WI38 (cell line): ENCODE data around the gene SUGCT.
A peak's percentile ranks its signal among the peaks of the same experiment; 100 is the strongest.

Source experiments
- H3K4me3 ChIP-seq: 2 replicates; pipeline ENCODE4 v1.5.1; 2011; ENCODE audit warnings: low read depth, mild to moderate bottlenecking, control low read depth, low read length
- CTCF ChIP-seq: IDR thresholded peaks from 2 replicates; pipeline ENCODE4 v1.5.1; 2012; ENCODE audit warnings: low read depth, mild to moderate bottlenecking, control low read depth, low read length

The SUGCT gene

DNA sequence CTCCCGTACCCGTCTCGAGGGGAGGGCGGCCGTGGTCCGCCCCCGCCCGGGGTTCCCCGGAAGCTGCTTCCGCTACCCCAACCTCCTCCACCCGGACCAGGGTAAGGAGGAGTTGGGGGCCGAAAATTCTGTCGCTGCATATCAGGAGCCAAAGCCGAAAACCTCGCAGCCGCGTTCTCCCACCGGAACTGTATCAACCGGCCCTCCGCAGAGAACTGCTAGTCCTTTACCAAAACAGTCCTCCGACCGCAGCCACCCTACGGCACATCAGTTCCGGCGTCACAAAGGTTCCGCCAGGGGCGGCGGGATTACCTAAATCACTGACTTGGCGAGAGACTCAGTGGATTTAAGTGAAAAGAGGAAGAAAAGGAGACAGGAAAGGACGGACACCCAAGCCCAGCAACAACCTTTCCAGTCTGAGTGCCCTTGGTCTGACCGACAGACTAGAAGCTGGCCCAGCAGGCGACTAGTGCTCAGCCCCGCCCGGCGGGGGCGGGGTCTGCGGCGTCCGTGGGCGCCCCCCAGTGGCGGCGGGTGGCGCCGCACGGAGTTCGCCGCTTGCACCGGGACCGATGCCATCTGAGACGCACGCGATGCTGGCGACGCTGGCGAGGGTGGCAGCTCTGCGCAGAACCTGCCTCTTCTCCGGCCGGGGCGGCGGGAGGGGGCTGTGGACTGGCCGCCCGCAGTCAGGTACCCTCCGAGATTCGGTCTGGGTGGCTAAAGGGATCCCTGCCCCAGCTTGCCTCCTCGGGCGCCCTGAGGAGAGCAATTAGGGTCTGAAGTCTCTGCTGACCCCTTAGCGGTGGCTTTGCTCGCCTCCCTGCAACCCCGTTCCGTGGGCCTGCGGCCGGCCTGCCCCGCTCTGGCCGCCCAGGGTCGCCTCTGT is at the start of gene SUGCT, which contains the start of gene MPLKIP:
Gene SUGCT (plus strand): TSS at position 578 of the 889 bp plus-strand sequence.
Gene MPLKIP (minus strand): TSS at position 195 of the 889 bp plus-strand sequence. CDS start 55 bp downstream, at position 140.
- peak; percentile 86 for TF ChIP-seq CTCF
- H3K4me3 ChIP-seq: peak within 1 kb of the TSS; percentile 98

- TF ChIP-seq CTCF: no peak
- no peak overlapping the region for H3K4me3 ChIP-seq
These were observed 42.6 kb upstream of the SUGCT start for GRCh38 chr7:40092182-40092581.

DNA sequence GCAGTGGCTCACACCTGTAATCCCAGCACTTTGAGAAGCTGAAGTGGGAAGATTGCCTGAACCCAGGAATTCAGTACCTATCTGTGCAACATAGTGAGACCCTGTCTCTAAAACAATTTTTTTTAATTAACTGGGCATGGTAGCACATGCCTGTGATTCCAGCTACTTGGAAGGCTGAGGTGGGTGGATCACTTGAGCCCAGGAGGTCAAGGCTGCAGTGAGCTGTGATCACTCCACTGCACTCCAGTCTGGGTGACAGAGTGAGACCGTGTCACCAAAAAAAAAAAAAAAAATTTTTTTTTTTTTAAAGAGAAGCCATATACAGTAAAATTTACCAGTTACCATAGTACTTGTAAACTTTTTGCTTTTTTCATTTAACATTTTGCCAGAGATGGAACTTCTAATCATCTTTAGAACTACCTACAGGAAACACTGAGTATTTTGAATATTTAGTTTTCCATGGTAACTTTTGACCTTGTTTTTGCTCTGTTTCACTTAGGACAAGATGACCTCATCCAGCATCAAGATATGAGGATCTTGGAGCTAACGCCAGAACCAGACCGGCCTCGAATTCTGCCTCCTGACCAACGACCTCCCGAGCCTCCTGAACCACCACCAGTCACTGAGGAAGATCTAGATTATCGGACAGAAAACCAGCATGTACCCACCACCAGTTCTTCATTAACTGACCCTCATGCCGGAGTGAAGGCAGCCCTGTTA is 41.0 kb upstream of the SUGCT start:
- no peak overlapping the region for H3K4me3 ChIP-seq
- no peak for TF ChIP-seq CTCF

DNA sequence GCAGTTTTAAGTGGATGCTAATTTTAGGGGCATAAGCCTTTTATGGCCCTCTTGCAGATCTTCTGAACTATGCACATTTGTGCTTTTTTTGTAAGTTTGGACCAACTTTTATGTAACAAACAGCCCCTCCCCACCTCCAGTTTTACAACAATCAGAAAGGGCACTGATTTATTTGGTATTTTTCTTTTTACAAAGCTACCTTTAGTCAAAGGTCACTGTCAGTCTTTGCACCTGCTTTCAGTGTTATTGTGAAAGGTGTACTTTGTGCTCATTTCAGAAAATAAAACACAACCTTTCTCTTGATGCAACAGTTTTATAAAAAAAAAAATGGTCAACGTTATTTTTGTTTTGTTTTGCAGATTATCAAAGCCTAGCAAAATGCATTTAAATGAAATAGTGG is 39.6 kb upstream of the SUGCT start:
- no peak for TF ChIP-seq CTCF
- H3K4me3 ChIP-seq: no peak overlapping the region

DNA sequence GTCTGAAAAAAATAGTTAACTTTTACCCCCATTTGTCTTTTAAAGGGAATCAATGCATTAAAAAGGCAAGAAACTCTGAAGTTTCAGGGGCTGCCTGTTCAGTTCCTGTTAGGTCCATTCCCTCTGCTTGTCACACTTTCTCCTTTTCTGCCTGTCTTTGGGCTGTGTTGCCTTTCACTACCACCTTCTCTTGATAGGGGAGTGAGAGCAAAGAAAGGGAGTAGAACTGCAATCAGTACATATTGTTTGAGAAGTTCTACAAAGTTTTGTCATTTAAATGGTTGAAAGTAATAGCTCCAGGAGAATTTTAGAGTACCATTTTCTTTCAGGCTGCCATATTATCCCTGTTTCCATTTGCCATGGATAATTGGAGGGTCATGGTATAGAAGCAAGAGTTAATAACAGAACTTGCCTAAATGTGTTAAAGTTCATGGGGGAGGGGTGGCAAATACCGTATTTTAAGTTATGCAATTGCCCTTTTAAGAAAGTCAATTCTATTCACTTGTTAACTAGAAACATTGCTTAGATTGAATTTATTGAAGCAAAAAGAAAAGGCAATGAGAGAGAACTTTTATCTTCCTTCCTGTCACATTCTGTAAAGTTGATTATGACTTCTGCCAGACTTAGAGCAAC is 39.0 kb upstream of the SUGCT start:
- TF ChIP-seq CTCF: no peak
- H3K4me3 ChIP-seq: no peak overlapping the region

DNA sequence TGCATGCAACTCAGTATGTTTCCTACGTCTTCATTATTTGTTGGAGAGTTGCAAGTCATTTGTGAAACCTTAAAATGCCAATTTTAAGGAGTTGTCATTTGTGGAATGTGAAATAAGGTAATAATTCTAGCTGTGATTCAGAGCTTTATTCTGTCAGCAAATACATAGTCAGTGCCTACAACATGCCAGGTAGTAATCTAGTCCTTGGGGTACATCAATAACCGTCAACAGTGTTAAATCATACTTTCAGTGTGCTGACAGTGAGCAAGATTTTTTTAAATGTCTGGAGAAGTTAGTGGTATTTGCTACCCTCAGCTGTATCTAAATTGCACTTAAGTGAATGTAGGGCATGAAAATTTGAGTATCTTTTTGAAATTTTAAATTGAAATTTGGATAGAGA is 37.1 kb upstream of the SUGCT start:
- H3K4me3 ChIP-seq: no peak overlapping the region
- TF ChIP-seq CTCF: no peak
